Parathyroid adenoma (tissue), 2 donors: Measurements from ENCODE around the gene SUPT4H1.

Experiments
- H2AFZ ChIP-seq: fragments of 300-600 bp; sonication (generic); one replicate; pipeline ENCODE4 v1.7.0; 2017; ENCODE audit warnings: antibody characterized with exemption, mild to moderate bottlenecking
- H3K27ac ChIP-seq: fragments of 300-600 bp; sonication (generic); one replicate; pipeline ENCODE4 v1.7.0; 2017
- H3K27me3 ChIP-seq: fragments of 300-600 bp; sonication (generic); one replicate; pipeline ENCODE4 v1.7.0; 2017; ENCODE audit warnings: low read length; ENCODE audit not compliant: control insufficient read depth, insufficient read depth
- H3K36me3 ChIP-seq: fragments of 300-600 bp; sonication (generic); one replicate; pipeline ENCODE4 v1.7.0; 2017; ENCODE audit warnings: low read length; ENCODE audit not compliant: control insufficient read depth, insufficient read depth
- H3K4me1 ChIP-seq: fragments of 300-600 bp; sonication (generic); one replicate; pipeline ENCODE4 v1.7.0; 2017; ENCODE audit warnings: control low read depth
- H3K4me2 ChIP-seq: fragments of 300-600 bp; sonication (generic); one replicate; pipeline ENCODE4 v1.7.0; 2017; ENCODE audit warnings: low read length
- H3K4me3 ChIP-seq: fragments of 300-600 bp; sonication (generic); one replicate; pipeline ENCODE4 v1.7.0; 2017; ENCODE audit warnings: low read depth, low read length
- H3K79me2 ChIP-seq: fragments of 300-600 bp; sonication (generic); one replicate; pipeline ENCODE4 v1.7.0; 2017; ENCODE audit warnings: control low read depth
- H3K9ac ChIP-seq: fragments of 300-600 bp; sonication (generic); one replicate; pipeline ENCODE4 v1.7.0; 2017; ENCODE audit warnings: mild to moderate bottlenecking
- H3K9me3 ChIP-seq: fragments of 300-600 bp; sonication (generic); one replicate; pipeline ENCODE4 v1.7.0; 2017; ENCODE audit warnings: low read length; ENCODE audit not compliant: control insufficient read depth
- CTCF ChIP-seq: fragments of 300-600 bp; sonication (generic); IDR thresholded peaks from one replicate; pipeline ENCODE4 v1.7.0; 2017; ENCODE audit warnings: antibody characterized with exemption, mild to moderate bottlenecking
- donor health status: primary hyperparathyroidism.

Gene SUPT4H1

GRCh38 chr17:58378733-58379510 lies 26.9 kb upstream of the SUPT4H1 start:
- no peak for TF ChIP-seq CTCF
- Histone ChIP-seq H3K27ac (peak overlapping the region; percentile 58), H3K79me2 (no peaks in the 10 kb centered on the region), H3K9me3 (no peaks in the 10 kb centered on the region), H3K27me3 (no peaks in the 10 kb centered on the region), H3K4me2 (peak overlapping the region; percentile 26), H2AFZ (peak overlapping the region; percentile 78), H3K9ac (no peak overlapping the region), H3K4me1 (peaks cover 48% of the 10 kb centered on the region), H3K36me3 (no peaks in the 10 kb centered on the region), H3K4me3 (no peak overlapping the region)

- Histone ChIP-seq H2AFZ (no peak overlapping the region), H3K4me2 (no peak overlapping the region), H3K79me2 (no peaks in the 10 kb centered on the region), H3K36me3 (no peaks in the 10 kb centered on the region), H3K27me3 (no peaks in the 10 kb centered on the region), H3K4me1 (peaks cover 46% of the 10 kb centered on the region), H3K9me3 (no peaks in the 10 kb centered on the region), H3K4me3 (no peak overlapping the region), H3K9ac (no peak overlapping the region), H3K27ac (peak overlapping the region; percentile 49)
- TF ChIP-seq CTCF = no peak
These were observed 25.7 kb upstream of the SUPT4H1 start for GRCh38 chr17:58377661-58378060.

- peaks cover 4% of the 10 kb centered on the region for H3K79me2 ChIP-seq
- H3K27me3 ChIP-seq = no peaks in the 10 kb centered on the region
- H3K9me3 ChIP-seq = no peaks in the 10 kb centered on the region
- H3K36me3 ChIP-seq = no peaks in the 10 kb centered on the region
- H3K9ac ChIP-seq = no peak overlapping the region
- peak overlapping the region; percentile 64 for H3K27ac ChIP-seq
- peak overlapping the region; percentile 37 for H3K4me2 ChIP-seq
- TF ChIP-seq CTCF = no peak
- peaks cover 40% of the 10 kb centered on the region for H3K4me1 ChIP-seq
- H3K4me3 ChIP-seq = no peak overlapping the region
- H2AFZ ChIP-seq = no peak overlapping the region
These were observed 25.1 kb upstream of the SUPT4H1 start for GRCh38 chr17:58377093-58377601.

GRCh38 chr17:58376472-58377000 lies 24.5 kb upstream of the SUPT4H1 start:
- H3K4me1 ChIP-seq = peaks cover 38% of the 10 kb centered on the region
- no peaks in the 10 kb centered on the region for H3K36me3 ChIP-seq
- peak overlapping the region; percentile 64 for H3K27ac ChIP-seq

More at GRCh38 chr17:58376472-58377000, 24.5 kb upstream of the SUPT4H1 start:
- Histone ChIP-seq H3K9ac (no peak overlapping the region), H3K4me3 (no peak overlapping the region), H3K79me2 (peaks cover 8% of the 10 kb centered on the region), H3K4me2 (peak overlapping the region; percentile 37), H3K27me3 (no peaks in the 10 kb centered on the region), H3K9me3 (no peaks in the 10 kb centered on the region), H2AFZ (no peak overlapping the region)
- no peak for TF ChIP-seq CTCF
